EH (cell line): ENCODE results near the gene TMEM164.
A peak's percentile ranks its signal among the peaks of the same experiment; 100 is the strongest.

Experiments used
- DNase-seq: peaks from one replicate; pipeline ENCODE4 v3.0.0-alpha.2; 2015; ENCODE audit warnings: low read depth

The TMEM164 gene

DNA sequence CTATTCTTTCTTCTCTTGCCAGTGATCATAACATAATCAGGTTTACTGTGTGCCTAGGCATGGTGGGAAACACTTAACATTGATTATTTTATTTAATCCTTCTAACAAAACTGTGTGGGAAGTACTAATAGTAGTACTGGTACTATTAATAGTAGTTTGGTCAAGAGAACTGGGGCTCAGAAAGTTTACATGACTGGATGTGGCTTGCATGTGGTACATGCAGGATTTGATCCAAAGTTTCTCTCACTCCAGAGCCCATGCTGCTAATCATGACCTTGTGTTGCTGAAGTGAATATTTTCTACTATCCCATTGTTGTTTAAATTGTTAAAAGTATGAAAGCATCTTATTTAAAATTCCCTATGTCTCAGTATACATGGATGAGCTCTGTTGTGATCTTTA is 78.4 kb downstream of the TMEM164 start:
- no peak for DNase-seq

DNA sequence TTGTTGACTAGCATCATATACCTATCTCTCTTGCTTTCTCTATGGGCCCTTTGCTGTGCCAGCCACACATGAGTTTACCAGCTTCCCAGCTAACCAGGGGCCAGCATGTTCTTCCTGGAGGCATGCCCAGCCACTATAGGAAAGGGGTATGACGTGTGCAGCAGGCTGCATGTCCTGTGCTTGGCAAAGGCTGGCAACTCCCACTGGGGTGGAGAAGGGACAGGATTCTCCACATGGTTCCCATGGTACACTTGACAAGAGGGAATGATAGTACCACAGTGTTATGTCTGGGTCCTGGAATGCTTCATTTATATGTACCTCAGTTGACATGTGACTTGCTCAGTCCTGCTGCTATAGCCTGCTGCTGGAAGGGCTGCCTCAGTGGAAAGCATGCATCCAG is 78.8 kb downstream of the TMEM164 start:
- DNase-seq = peak; percentile 13

DNA sequence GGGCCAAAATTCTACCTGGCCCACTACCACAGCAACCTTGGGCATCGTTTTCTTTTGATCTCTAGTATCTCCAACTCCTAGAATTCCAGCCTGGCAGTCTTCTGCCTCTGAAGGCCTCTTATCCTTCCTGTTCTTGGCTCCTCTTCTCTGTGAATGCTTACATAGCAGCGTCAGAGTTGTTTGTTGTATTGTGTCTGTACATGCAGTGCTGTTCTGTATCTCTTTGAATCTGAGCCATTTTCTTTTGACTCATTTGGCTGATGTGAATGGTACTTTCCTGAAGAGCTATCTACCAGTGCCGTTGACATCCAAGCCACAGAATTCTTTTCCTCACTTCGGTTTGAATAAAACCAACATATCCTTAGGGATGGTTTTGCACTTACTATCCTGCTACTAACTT is 79.2 kb downstream of the TMEM164 start:
- peak; percentile 88 for DNase-seq

DNA sequence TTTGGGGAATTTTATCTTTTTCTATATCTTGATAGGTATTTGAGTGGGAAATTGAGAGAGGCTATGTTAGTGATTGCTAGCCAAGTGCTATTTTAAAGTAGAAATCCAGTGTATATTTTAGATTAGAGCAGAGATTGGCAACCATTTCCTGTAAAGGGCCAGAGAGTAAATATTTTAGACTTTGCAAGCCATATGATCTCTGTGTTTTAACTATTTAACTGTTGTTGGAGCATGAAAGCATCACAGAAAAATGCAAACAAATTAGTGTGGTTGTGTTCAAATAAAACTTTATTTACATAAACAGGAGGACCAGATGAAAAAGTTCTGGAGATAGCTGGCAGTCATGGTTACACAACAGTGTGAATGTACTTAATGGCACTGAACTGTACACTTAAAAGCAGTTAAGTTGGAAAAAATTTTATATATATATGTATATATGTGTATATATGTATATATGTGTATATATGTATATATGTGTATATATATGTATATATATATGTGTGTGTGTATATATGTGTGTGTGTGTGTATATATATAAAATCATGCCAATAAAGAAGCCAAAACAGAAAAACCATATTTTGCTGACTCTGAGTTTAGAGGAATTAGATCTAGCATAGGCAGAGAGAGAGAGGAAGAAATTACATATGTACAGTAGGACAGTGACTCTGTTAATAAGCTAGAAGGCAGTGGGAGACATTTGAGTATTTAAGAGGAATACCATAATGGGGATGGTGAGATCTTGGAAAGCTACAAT is 83.4 kb downstream of the TMEM164 start:
- peak; percentile 79 for DNase-seq

DNA sequence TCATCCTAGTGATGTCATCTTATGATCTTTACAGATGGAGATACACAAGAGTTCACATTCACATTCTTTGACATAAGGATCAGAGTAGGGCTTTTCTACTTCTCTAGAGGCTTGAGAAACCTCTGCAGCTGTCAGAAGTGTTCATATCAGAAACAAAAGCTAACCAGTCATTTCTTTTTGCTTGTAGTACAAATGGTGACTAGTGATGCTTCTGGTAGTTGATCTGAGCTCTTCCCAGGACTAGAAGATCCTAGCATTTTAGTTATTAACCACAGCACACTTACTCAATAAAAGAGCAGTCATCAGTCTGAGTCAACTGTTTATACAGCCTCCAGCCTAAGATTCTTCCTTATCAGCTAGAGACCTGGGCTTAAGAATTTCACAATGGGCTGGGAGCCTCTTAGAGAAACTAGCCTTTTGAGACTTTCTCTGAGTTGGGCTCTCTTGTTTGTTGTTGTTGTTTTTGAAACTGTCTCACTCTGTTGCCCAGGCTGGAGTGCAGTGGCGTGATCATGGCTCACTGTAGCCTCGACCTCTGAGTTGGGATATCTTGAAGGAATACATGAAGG is 84.1 kb downstream of the TMEM164 start:
- DNase-seq = peak; percentile 94

DNA sequence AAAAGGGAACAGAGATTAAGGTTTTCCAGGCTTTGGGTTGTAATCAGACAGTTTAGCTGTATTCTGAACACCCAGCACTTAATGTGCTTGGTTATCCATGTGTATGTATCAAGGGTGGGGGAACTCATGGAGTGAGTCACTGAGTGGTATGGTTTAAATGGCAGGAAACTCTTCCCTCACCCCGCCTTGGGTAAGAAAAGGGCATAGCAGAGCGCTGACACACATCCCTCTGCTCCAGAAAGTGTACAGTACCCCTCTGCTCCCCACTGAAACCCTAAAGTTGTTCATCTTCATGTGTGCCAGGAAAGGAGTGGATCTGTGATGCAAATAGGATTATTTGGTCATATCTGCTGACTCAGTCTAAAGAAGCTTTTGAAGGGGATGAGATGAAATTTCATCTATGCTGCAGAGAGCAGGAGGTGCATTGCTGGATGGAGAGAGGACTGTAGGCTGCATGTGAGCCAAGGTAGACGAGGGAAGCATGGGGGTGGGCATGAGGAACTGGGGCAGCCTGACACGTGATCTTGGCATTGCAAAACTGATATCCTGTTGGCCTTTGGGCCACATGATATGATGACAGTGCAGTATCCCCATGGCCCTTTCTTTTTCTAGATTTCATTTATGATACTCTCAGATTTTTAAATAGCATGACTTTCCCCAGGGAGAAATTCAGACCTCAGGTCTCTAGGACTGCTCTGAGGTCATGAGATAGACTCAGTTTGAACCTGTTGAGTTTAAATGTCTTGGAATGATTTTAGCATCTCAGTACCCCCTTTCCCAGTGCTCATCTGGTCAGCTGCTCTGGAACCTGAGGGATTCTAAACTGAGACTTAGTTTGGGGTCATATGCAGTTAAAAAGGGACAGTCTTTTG is 84.8 kb downstream of the TMEM164 start:
- peak; percentile 95 for DNase-seq

DNA sequence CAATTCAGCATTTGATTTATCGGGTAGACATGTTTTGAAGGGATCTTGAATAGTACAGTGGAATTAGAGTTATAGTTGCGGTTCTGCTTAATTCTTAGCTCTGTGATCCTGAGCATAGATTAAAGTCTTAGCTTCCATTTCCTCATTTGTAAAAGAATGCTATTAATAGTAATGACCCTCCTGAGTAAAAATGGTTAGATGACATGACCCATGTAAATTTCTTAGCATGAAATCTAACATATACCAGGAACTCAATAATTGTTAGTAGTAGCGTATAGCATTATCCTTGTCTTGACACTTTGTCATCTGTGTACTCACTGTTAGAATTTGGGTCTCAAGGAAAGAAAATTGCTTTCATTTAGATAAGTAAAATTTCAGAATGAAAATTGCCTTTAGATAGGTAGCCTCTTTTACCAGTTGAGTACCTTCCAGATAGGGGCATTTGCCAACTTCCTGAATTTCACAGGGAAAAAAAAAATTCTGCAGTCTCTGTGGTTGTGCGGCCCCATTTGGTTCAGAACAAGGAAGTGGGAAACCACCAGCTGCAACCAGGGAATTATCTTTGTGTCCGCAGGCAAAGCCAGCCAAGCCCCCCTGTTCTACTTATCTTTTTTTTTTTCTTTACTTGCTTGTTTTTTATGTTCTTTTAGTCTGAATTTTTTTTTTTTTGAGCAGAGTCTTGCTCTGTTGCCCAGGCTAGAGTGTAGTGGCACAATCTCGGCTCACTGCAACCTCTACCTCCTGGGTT is 86.9 kb downstream of the TMEM164 start:
- no peak for DNase-seq

DNA sequence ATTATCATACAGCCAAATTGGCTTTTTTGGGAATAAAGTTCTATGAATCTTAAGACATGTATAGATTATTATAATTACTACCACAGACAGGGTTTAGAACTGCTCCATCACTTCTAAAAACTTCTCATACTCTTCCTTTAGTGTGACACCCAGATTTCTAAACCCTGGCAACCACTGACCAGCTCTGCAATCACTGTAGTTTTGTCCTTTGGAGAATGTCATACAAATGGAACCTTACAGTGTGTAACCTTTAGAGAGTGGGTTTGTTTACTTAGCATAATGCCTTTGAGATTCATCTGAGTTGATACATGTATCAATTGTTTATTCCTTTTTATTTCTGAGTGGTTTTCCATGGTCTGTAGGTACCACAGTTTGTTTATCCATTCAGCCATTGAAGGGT is 95.0 kb downstream of the TMEM164 start:
- no peak for DNase-seq

DNA sequence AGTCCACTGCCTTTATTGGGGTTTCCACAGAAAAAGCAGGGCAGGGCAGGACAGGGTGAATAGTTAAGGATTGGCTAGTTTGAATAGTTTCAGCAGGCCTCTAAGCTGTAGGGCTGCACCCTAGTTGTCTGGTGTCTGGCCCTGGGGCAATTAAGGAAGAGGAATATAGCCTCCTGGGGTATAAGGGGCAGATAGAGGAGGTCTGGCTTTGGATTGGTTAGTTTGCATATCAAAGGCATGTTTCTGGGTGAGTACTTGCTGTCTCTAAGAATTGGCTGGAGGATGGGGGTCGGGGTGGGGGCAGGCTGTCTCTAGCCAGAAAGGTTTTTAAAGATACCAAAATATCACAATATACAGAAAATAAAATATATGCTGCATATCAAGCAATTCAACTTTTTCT is 100.4 kb downstream of the TMEM164 start:
- DNase-seq = no peak

DNA sequence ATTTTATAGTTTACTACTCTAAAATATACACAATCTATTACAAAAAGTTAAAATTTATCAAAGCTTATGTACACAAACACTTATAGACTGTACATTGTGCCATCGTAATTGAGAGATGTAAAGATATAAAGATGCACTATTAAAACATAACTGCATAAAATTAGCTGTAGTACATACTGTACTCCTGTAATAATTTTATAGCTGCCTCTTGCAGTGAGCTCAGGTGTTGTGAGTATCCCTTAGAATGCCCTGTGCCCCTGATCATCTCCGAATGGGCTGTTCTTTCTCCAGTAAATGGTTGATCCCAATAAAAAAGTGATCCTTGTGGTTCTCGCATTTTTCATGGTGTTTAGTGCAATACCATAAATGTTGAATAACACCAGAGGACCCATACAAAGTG is 101.2 kb downstream of the TMEM164 start:
- no peak for DNase-seq

DNA sequence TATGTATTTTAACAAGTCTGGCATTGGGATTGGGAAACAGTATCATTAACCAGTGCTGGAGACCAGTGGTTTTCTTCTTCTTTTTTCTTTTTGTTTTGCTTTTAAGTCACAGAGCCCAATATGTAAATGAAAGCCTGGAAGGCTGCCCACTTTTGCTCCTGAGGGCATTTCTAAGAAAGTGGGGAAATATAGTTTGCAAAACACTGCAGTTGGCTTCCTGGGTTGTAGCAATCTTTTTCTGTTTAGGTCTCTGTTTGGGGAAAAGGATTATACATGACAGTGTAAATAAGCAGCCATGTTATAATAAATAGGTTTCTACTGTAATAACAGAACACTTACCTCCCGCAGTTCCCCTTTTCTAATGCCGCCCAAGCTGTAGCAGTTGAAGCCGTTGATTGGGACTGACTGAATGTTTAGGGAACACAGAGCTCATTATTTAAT is 105.5 kb downstream of the TMEM164 start:
- peak; percentile 42 for DNase-seq

DNA sequence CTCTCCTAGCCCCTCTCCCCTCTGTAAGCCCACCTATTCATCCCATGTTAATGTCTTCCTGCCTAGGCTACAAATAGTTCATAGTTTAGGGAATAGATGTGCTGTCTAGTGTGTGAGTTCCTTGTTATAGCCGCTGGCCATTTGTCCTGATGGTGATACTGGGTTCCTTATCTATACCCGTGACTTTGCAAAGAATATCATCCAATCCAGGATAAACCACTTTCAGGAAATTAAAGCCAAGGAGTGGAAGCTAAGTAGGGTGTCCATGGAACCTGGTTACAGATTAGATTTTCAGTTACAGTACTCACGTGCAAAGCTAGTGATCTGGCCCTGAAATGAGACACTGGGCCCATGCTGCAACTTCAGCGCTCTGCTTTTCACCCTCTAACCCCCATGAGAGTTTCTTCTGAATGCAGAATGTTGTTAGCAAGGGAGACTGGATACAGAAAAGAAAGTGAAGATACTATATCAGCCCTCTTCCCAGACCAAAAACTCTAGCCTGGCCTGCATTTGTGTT is 111.4 kb downstream of the TMEM164 start:
- DNase-seq = no peak

DNA sequence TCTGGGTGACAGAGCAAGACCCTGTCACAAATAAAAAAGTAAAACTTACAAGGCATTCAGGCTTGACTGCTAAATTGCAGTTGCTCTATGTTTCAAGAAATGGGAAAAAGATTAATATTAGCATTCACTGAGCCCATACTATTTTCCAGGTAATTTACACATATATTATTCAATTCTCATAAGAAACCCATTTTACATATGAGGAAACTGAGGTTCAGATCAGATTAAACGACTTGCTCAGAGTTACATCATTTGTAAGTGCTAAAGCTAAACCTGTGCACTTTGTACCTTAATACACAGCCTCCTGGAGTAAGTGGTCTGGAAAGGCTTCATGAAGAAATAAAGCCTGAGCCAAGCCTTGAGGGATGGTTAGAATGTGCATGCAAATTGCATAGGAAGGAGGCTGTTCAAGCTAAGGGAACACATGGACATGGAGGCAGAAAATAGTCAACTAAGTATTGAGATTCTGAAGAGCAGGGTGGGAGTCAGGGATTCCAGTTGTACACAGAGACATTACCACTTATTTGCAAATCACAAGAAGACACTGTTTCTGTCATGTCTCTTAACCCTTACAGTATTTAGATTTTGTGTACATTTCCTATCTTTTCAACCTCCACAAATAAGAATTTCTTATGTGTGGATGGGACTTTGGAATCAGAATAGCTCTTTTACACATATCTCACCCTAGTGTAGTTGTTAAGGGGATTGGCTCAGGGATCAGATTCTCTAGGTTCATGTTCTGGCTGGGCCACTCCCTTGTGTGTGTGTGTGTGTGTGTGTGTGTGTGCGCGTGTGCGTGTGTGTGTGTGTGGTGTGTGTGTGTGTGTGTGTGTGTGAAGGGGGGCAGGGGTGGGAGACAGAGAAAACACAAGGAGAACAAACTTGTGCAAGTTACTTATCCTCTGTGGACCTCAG is 113.4 kb downstream of the TMEM164 start:
- no peak for DNase-seq

DNA sequence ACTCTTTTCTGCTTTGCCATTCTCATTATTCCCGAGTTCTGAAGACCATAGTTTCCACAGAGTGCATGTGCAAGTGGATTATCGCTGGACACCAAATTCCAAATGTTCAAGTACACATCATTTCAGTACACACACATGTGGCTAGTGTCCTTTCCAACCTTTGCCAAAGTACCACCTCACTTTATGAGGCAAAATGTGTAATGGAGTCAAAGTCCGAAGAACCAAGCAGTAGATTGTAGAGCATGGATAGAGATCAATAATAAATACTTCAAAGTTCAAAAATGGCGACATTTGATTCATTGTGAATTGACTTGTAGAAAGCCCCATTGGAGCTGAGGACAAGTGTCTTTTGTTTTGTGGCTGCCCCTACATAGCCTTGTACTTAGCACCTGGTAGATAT is 115.6 kb downstream of the TMEM164 start:
- no peak for DNase-seq

DNA sequence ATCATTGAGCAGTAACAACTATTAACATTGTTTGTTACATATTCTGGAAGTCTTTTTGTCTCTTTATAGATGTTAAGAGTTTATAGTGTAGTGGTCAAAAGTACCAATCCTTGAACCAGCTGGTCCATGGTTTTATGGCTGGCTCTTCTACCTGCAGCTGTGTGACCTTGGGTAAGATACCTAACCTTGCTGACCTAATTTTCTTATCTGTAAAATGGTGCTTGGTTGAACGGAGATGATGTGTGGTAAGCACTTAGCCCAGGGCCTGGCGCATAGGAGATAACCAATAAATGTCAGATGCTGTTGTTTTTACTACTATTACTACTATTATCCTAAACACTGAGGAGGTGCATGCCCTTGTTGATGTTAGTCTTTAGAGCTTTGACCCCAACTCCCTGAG is 116.6 kb downstream of the TMEM164 start:
- DNase-seq = no peak

DNA sequence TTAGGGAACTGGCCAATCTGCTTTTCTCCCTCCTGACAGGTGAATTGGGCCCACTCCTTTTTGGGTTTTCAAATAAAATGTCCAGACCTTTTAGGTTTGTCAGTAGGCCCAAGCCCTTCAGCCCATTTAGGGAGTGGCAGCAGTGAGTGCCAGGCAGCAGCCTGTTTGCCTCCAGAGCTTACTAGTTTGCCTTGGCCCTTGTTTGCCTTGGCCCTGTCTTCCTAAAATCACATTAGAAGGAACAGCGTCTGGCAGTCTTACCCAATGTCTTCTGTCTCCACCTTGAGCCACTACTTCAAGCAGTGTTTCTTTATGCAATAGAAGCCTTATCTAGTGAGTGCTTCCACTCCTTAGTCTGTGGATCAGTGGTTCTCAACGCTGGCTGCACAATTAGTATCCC is 117.1 kb downstream of the TMEM164 start:
- DNase-seq = no peak

DNA sequence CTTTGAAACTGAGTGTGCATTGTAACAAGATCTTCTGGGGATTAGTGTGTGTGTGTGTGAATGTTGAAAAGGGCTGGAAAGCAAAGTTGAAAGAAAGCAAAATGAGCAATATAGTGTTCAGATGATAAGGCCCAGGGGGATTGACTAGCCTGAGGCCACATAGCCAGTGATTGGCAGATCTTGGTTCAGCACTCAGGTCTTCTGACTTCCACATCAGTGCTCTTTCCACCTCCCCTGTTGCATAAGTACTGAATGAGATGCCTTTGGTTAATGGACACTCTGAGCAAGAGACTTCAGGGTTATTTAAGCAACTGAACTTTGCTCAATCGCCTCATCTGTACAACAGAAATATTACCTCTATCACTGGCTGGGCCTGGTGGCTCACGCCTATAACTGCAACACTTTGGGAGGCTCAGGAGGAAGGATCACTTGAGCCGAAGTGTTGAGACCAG is 120.4 kb downstream of the TMEM164 start:
- DNase-seq = no peak

DNA sequence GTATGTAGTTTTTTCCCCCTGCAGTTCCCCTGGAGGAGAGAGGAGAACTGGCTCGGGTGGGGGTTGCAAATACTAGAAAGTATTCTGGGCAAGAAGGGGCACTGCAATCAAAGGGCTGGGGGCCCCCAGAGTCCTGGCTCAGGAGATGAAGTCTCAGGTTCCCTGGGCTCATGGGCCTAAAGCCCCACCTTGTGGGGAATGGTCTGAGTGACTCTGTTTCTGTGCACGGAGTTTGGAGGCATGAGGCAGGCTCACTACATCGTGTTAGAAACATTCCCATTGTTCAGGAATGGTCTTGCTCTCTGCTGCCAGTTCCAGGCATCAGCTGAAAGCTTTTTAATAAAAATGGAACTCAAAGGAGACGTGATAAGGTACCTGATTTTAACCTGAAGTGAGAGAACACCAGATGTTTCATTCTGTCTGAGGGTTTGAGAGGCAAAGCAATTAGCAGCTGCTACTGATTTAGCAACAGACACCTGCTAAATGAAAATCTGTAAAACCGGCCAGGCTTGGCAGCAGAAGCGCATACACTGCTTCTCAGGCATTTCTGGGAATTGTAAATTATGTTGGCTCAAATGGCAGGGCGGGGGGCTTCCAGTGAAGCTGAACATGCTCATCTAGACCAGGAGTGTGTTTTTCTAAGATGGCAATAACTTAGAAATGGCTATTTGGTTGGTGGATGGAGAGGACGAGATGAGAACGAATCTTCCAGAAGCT is 122.7 kb downstream of the TMEM164 start:
- DNase-seq = peak; percentile 21

DNA sequence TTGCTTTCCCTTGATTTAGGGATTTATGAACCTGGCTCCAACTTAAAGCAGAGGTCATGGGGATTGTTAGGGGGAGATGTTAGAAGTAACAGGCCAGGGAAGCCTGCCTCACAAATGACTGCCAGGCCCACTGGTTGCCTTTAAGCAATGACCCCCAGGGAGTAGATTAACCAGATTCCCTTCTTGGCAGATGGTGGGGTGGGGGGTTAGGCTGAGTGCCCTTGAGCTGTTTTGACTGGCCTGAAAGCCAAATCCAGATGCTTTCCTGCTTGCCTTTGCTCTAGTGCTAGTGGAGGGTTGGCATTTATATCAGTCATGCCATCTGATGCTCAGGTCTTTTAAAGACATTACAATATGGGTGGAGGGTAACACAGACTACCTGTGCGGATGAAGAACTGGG is 128.1 kb downstream of the TMEM164 start:
- no peak for DNase-seq

DNA sequence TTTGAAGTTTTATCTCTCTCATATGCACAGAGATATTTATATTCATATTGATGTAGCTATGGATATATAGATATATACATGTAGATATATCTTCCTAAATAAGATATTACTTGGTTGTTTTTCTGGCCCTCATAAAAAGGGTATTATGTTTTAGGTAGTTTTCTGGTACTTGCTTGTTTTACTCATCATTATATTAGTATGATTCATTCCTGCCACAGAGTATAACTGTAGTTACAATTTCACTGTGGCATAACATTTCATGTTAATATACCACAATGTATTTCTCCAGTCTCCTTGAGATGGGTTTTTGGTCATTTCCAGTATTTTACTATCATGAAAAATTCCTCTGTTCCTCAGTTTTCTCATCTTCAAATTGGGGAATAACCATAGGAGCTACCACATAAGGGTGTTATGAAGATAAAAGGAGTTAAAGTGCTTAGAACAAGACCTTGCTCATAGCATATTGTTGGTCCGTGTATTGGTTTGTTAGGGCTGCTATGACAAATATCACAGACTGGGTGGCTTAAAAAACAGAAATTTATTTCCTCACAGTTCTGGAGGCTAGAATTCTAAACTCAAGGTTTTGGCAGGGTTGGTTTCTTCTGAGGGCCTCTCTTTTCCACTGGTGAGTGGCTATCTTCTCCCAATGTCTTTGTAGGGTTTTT is 129.7 kb downstream of the TMEM164 start:
- peak; percentile 4 for DNase-seq
